Dermis lymphatic vessel endothelial cell (primary cell): ENCODE measurements around the gene AIFM2. TPM values are rescaled to one million over a fixed set of nuclear protein-coding genes. Genes with fewer than 3 reads are reported as not detected.

Source experiments
- total RNA-seq: library from RNA; depleted of rRNA; stranded (reverse); fragments of >200 nt; gene quantifications from 2 replicates; pipeline ENCODE4 v1.2.1, GENCODE V29; 2014

Gene AIFM2
- total RNA-seq = 0.52 and 0.87 TPM in 2 replicates

DNA sequence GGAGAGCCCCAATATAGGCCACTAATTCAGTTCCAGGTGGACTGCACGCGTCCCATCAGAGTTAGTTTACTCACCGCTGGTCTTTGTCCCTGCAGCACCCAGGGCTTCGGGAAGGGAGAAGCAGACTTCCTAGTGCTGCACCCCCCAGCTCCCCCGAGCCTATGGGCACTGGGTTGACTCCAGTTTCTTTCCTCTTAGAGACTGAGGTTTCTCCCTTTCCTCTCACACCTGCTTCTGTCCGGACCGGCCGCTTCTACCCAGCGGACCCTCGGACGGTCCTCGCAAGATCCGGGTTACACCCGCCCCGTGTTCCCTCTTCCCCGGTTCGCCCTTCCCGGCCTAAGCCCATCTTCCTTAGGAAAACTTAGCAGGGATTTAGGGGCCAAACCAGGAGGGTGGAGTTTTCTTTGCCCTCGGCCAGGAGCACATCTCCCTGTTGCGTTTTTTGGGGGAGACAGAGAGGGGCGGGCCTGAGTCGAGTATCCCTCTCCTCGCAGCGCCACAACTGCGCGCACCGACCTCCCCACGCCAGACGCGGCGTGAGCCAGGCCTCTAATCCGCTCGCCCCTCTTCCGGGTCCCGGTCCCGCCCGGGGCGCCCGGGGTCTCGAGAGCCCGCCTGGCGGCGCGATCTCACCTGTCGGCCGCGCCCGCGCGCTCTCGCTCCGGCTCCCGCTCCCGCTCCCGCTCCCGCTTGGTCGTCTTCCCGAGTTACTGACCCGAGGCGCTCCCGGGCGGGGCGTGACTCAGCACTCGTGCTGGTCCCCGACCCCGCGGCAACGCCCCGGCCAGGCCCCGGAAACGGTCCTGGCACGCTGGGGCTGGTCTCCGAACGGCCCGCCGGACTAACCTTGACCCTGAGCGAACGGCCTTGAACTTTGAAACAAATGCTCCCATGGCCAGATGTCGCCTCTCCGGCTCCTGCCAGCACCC is at the start of gene AIFM2:
TSS of gene AIFM2 (minus strand) at position 728 of the 932 bp plus-strand sequence. CDS start 8,741 bp downstream, outside the sequence.

DNA sequence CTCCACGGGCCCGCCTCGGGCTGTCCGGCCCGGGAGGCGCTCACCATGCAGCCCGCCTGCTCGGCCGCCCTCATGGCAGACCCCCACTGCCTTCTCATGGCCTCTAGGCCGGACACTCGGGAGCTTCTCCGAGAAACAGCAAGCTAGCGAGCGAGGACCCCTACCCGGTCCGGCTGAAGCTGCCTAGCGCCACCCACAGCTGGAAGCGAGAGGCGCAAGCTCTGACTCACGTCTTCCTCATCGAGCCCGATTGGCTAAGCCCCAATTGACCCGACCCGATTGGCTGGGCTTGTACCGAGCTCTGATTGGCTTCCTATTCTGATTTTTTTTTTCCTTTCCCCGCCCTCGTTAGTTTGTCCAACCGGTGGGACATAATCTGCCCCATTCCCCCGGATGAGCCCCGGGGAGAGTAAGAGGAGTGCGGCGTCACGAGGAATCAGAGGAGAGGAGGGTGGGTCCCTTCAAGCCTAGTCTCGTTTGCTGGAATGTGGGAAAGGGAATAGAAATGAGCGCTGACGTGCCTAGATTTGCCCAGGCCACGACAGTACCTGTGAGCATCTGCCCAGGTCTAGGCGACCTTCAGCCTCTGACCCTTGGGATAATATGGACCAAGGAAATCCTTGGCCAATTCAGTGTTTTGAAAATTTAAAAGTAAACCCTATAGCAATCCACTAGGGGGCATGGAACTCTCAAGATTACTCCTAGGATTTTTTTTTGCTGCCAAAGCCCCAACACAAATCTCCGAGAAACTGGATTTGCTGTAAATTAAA is 14.0 kb upstream of the AIFM2 start, which contains the start of gene TYSND1:
TSS of gene TYSND1 (minus strand) at position 212 of the 770 bp plus-strand sequence. CDS start at position 98, 114 bp downstream.

Other genes starting within 250 kb of the AIFM2 start
- gene MACROH2A2, start 80.0 kb downstream of the AIFM2 start, total RNA-seq = 0.11 TPM in 1 of 2 replicates, not detected in the other
- 4.8 and 6.4 TPM in 2 replicates for gene TYSND1, start 13.9 kb upstream of the AIFM2 start, total RNA-seq
- 147 and 156 TPM in 2 replicates for gene SAR1A, start 37.7 kb upstream of the AIFM2 start, total RNA-seq
- gene PPA1, start 100.6 kb upstream of the AIFM2 start, total RNA-seq = 72.9 and 116 TPM in 2 replicates
- not detected in 2 replicates for gene NPFFR1, start 151.2 kb upstream of the AIFM2 start, total RNA-seq
- 1.5 and 3.4 TPM in 2 replicates for gene LRRC20, start 249.8 kb upstream of the AIFM2 start, total RNA-seq